Stimulated activated CD8-positive, alpha-beta memory T cell treated with anti-CD3 and anti-CD28 coated beads, Interleukin-4, amount 100 ng/mL, for 1 hour (primary cell): ENCODE results near the gene RBKS.

Experiments
- DNase-seq, 2 donors: peaks; one replicate each; pipeline ENCODE4 v3.0.0-alpha.2; 2020; ENCODE audit warnings: low read depth in 2 of 2, low spot score in 1 of 2

The RBKS gene

DNA sequence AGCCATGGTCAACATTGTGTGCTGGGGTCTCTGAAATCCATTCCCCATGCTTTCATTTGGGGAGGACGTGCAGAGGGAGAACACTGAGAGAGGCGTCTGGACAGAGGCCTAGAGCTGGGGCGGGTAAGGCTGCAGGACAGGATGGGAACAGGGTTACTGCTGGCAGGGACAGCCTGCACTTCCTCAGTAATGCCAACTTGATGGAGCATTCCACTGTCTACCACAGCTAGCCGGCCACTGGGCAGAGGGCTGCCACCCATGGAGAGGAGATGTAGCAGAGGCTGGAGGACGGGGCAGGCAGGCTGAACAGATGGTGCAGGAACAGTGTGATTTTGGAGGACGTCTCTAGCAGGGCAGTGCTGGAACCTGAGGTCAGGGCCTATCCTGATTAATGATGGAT, 89.3 kb downstream of the RBKS start:
- DNase-seq, result no peak

DNA sequence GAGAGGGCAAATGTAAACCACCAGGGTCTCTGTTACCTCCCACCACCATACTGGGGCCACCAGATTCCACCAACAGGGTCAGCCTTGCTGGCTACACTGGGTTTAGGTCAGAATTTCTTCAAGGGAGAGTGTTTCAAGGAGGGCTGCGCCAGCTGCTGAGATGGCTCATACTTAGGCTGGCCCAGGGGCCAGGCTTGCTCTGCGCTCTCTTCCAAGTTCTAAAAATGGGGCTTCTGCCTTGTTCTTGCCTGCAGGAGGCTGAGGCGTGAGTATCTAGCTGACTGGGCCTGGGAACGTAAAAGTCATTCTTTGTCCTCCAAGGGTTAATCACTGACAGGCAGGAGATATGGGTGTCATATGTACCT, 90.6 kb downstream of the RBKS start:
- no peak for DNase-seq

DNA sequence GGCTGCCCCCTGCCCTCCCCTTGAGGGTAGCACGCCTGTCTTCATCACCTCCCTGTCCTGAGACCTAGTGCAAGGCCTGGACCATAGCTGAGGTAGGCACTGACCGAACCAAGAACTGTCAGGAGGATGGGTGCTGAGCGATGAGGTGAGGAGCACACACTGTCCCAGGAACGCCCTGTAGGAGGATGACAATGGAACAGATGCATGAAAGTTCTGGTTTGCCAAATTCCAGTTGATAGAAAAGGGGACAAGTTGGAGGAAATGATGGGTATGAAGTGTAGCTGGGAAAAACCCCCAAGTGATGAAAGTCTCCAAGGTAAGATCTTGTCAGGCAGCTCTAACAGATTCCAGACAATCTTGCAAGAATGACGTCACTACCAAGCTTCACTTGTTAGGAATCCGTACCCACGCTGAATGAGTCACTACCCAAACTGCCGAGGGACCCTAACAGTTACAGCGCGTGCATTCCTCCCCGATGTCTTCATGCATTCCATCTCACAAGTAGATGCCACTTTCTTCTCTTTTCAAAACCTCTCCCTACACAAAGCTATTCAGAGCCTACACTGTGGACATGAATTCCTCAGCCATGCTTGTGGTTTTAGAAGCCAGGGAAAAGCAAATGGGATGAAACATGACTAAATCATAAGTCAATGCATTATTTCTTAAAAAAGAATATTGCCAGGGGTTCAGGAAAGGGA, 91.1 kb downstream of the RBKS start:
- DNase-seq, result no peak

DNA sequence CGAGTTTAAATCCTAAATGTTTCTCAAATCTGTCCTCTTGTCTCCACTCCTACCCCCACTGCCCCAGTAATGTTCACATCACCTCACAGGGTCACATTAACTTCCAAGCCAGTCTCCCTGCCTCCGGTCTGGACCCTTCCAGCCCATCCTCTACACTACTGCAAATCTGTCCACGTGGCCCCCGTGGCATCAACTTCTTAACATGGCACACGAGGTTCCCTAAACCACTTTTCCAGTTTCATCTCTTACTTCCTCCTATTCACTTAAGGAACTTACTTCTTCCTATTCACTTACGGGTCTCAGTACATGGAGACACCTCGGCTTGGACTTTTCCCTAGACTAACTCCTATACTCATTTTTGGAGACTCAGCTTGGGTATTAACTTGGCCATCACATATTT, 91.7 kb downstream of the RBKS start:
- no peak for DNase-seq

DNA sequence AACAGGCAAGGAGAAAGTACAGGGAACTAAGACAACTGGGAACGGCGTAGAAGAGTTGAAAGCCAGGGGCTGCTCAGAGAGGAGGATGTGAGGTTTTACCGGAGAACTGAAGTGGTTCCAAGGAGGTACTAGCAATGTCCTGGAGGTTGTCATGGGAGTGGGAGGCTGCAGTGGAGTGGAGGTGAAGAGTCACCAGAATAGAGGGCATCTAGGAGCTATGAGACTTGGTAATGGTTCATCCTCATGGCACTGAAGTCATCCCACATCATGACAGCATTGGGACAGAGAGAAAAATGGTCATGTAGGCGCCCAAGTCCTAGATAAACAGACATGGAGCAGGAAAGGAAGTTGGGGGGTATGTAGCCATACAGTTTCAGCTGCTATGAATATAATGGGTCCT, 92.3 kb downstream of the RBKS start:
- DNase-seq, result no peak

DNA sequence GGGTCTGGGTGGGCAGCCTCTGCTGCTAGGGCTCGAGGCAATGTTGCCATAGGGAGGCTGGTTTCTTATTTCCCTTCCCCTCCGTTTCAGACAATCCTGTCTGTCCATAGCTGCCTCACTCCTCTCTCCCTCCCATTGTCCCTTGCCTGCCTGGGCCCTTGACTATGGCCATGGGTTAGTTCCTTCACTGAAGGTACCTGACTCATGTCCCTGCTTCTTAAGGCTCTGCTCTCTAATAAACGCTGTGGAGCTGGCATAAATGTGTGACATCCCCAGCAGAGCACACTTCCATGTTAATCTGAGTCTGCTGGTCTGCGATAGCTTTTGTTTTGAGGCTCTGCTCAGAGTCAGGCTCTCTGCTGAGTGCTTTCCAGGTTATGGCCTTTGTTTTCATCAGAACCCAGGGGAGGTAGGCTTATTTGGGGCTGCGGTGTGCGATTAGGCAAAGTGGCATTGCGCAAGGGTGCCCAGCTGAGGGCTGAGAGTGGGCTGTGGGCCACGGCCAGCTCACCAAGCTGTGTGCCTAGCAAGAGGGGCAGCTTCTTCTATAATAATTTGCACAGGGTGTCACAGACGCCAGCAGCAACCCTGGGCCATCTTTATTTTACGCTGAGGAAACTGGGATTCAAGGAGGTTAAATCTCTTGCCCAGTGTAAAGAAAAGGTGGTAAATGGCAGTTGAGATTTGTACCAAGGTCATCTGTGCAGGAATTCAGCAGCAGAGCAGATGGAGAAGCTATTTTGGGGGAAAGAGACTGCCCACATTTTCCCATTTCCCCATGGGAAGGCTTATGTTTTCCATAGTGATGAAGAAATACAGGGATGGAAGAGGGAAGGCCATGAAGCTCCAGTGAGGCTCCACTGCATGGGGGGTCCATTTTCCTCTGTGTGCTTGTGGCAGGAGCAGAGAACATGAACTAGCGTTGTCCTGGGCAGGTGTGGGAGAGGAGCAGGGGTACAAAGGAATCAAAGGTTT, 93.1 kb downstream of the RBKS start:
- no peak for DNase-seq

DNA sequence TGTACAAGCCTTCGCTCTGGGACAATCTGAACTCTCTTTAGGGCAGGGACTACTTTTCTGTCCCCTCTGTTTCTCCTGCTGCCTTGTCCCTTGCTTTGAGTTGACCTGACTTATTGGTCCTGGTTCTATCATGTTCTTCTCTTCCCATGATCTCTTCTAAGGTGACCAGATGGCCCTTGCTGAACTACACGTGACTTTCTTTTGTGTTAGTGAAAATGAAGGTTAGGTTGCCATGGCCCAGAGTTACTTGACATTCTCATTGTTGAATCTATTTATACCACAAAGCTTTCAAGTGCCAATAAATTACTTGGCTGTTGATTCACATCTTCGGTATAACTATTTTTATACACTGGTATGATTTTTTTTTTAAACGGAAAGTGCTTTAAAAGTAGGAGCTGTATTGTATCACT, 94.3 kb downstream of the RBKS start:
- DNase-seq, result no peak

DNA sequence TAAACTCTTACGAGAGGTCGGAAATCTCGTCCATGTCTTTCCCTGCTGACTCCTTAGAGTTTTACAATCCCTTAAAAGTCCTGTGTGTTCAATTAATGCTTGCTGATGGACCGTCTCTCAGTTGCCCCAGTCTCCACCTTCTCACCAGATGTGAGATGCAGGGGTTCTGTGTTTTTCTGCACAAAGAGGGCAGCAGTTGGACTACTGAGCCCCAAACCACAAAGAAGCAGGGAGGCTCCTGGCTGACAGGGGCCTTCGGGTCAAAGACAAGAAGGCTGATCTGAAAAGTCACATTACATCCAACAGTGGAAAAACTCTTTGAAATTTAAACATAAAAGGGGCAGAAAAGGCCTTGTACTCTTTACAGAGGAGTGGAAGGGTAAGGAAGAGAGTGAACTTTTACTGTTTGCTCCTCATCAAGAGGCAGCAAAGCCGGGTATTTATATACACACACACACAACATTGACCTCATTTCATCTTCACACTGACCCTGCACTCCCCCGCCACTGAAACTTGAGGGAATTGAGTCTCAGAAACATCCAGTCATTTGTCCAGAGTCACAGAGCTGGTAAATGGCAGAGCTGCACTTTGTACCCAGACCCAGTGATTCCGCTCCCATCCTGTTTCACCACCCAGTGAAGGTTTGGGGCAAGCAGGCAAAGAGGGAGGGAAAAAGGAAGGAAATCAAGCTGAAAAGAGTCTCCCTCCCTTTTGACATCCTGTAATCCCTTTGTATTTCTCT, 94.9 kb downstream of the RBKS start:
- no peak for DNase-seq

DNA sequence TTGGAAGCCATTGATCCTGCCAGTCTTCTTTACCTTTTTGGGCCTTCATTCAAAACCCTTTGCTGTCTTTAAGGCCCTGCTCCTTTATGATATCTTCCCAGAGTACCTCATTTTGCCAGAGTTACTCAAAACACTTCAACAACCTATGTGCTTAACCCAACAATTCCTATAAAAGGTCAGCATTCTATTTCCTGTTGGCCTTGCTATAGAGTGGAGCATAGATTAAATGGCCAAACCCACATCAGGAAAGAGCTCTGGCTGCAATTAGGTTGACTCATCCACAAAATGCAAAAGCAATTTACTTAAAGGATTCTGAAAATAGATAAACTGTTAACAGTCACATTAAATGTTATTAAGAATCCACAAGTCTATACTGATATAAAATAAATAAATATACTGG, 97.4 kb downstream of the RBKS start:
- DNase-seq, result no peak

DNA sequence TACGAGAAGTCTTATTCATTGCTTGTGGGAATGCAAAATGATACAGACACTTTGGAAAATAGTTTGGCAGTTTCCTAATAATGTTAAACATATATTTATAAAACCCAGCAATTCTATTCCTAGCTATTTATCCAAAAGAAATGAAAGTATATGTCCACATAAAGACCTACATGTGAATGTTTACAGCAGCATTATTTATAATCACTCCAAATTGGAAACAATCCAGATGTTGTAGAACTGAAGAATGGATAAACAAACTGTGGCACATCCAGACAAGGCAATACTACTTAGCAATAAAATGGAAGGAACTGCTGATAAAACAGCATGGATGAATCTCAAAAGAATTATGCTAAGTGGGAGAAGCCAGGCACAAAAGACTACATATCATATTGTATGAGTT, 99.4 kb downstream of the RBKS start:
- DNase-seq, result no peak

DNA sequence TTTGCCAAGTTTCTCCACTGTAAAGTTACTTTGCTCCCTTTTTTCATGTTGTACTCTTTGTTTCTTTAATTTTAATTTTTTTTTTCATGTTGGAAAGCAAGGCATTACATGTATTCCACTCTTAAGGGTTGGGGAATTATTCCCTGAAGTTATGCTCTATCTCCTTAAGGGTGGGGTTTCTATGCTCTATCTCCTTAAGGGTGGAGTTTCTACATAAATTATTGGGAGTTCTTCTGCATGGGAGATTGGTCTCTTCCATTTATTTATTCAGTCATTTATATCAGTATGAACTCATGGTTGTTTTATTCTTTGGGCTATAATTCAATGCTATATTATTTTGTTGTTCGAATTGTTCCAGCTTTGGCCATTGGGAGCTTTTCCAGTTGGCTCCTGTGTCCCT, 107.5 kb downstream of the RBKS start:
- DNase-seq, result no peak

DNA sequence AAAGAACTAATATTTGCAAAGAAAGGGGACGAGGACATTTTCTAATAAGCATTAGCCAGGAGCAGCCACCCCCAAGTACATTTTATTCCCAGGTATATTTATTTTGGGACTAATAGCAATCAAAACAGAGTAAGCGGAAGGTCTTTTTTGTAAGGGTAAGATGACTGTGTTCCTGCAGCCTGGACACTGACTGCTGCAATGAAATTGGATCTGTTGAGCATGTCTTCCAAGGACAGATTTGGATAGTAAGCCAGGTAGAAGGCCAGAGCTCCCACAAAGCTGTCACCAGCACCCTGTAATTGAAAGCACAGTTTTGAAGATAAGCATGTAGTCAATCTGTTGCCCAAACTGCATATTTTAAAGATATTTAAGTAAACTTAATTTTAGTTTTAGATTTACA, 108.7 kb downstream of the RBKS start:
- no peak for DNase-seq

DNA sequence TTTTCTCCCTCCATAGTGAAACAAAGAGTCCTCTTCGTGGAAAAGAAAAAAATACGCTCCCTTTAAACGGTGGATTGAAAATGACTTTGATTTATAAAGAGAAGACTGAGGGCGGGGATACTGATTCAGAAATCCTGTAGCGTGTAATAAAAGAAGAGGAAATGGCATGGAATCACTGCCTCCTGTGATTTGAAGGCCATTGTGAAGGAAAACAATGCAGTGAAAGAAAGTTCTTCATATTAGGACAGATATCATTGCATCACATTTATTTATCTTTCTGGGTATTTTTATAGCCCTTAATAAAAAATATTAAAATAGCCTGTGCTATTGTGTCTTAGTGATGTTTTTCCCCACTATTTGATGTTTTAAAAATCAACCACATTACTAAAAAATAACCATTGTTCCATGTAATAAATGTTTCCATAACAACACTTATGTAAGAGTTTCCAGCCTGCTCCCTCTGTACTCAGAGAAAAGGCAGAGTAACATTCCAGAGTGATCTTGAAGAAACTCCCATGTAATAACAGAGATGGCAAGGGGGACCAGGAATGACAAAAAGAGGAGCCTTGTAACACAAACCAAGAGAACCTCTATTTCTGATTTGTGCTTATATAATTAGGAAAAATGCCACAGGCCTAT, 110.7 kb downstream of the RBKS start:
- no peak for DNase-seq

DNA sequence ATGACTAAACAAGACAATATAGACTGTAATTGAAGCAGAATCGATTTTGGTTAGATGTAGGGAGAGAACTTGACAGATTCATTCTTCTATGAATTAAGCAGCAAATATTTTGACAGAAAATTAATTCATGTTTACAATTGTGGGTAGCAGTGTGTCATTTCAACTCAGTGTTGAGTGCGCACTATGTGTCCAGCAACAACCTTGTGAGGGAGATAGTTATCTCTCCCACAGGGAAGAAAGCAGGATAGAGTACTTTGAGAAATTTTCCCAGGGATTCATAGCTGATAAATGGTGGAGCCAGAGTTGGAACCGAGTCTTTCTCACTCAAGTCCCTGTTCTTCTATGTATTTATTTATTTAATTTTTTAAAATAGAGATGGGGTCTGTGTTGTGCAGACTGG, 113.5 kb downstream of the RBKS start:
- no peak for DNase-seq

DNA sequence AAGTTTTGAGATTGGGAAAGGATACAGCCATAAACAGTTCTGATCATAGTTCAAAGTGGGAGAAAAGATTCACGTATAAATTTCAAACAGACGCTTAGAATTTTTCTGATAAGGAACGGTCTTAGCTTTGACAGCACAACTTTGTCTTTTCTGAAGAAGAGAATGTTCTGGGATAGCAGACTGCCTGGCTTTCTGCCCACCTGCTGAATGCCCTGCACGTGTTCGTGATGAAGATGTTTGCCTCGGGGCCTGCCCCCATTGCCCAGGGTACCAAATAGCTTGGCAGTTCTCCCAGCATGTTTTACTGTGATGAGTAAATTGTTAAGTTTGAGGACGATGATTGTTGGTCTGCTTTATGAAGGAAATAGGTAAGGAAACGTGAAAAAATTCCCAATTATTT, 114.1 kb downstream of the RBKS start:
- DNase-seq, result no peak

DNA sequence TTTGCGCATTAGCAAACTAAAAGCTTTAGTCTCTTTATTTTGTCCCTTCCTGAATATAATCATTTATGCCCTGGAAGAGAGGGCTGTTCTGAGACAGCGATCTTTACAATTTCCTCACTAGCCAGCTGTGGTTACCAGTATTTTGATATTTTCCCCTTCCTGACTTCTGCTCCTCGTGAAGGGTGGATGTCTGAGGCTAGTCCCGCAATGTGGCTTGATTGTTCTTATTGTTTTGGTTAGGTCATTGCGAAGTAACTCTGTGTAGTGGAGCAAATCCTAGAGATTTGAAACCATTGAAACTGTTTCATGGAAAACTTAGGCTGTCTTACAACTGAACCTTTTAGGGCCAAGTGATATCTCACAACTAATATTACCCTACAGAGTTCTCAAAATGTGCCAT, 116.2 kb downstream of the RBKS start:
- DNase-seq, result no peak

DNA sequence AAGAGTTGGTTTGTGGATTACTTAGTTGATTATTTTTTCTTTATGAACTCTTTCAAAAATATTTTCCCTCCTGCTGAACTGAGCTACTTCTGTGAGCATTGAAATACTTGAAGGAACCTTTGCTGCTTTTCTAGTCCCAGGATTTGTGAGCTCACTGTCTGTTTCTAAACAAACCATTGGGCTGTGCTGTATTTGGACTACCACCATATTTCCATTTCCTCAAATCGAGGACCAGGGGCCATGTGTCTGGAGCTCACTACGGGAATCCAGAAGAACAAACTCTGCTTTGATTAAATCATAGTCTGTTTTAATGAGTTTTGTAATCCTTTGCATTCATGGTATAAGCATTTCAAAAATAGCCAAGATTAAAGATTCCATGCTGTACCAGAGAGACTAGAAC, 117.4 kb downstream of the RBKS start:
- no peak for DNase-seq

DNA sequence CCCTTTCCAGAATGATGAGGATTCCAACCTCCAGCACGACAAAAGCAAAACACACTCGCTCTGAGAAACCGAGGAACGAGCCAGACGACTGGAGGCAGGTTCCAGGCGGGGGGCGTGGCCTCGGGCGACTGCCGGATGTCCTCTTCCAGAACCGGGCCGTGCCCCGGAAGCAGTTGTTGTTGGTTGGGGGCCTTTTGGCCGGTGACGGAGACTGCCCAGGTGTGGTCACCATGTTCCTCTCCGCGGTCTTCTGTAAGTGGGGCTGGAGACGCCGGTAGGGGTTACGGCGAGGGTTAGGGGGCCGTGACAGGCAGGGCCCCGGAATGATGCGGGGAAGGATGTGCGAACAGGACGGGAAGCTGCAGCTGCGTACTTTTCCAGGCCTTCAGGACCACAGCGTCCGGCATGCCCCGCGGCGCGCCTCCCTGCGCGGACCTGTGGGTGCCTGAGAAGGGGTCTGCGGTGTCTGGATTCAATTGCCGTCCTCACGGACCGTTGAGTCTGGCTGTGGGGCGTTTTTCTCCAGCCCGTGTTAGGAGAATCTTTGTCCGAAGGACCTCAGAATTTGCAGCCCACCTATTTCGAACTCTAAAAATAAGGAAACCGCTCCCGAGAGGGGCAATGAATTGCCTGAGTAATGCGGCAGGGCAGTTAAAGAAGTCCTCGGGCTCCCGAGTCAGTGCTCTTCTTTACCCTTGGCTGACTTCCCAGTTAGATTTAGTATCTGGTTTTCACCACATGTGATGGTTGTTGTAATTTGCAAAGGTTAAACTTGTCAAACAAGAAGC, 118.4 kb downstream of the RBKS start, which contains the start of gene MRPL33:
TSS of gene MRPL33 (plus strand) at position 172 of the 788 bp plus-strand sequence. CDS start at position 231, 59 bp downstream.
- DNase-seq, result peak; percentile 74 to 82

DNA sequence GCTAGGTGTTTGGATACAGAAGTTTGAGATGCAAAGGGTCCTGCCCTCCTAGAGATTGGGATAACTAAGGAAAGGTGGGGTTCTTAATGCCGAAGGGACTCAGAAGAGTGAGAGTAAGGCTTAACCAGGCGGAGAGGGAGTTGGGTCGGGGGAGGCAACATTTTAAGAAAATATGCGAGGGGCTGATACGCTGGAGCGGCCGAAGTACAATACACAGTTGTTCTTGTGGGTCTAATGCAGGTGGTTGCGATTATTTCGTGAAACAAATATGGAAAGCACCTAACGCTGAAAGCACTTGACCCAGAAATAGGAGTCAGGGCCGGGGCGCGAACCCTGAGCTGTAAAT, 119.0 kb downstream of the RBKS start:
- DNase-seq, result no peak

DNA sequence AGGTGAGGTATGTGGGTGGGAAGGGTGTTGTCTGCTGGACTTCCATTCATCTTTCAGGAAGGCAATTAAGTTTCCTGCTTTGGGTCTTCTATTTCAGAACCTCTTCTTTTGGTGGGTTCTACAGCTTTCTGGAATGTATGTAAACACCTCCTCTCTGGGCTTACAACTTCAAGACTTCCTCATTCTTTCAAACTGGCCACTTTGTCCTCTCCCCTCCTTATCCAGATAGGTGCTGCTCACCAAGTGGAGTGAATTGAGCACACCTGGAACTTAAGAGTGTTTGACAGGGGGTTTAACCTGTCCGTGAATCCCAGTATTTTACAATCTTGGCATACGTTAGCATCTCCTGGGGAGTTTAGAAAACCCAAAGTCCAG, 123.9 kb downstream of the RBKS start:
- DNase-seq, result no peak
